HCT116 (cell line): ENCODE data around the gene ROBO1.

Experiments
- POLR2A ChIP-seq: IDR thresholded peaks from 2 replicates; pipeline ENCODE4 v1.7.0; 2011; ENCODE audit warnings: borderline replicate concordance; ENCODE audit not compliant: insufficient read depth, insufficient read length; ENCODE audit errors: extremely low read depth
- SRF ChIP-seq: IDR thresholded peaks from 2 replicates; pipeline ENCODE4 v1.6.1; 2012; ENCODE audit warnings: low read depth
- ZFX ChIP-seq: fragments of 450-650 bp; IDR thresholded peaks from 2 replicates; pipeline ENCODE4 v1.6.1; 2017
- TF ChIP-seq, protein P1 (sequence below), 3 experiments: fragments of 200-600 bp in 1 of 3; sonication (generic) in 1 of 3; IDR thresholded peaks in 2 of 3; conservative IDR thresholded peaks in 1 of 3; 2 replicates each; pipeline ENCODE4 v1.5.1; 2012 to 2017; ENCODE audit warnings: low read depth in 2 of 3, low read length in 2 of 3, antibody characterized with exemption in 1 of 3, borderline replicate concordance in 1 of 3, control low read depth in 1 of 3, mild to moderate bottlenecking in 1 of 3, mixed read lengths in 1 of 3, mixed run types in 1 of 3, moderate library complexity in 1 of 3; ENCODE audit not compliant: insufficient read depth in 1 of 3
- TF ChIP-seq, protein P2 (sequence below): IDR thresholded peaks from 2 replicates; pipeline ENCODE4 v1.6.1; 2012; ENCODE audit warnings: low read depth

DNA sequence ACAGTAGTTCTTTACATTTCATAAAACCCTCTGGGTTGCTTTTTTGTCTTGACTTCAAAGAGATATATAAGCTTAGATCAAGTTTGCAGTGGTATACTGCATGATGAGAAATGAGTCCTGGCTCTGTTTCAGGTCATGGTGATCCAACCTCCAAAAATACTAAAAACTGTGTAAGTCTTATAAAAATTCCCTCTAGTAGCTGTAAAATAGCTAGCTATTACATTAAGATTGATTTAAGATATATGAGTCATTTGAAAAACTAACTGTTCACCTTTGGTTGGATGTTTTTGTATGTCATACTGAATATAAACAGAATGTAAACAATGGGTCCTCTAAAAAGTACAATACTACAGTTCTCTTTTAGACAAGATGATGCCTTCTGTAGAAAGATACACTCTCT lies 879.2 kb downstream of the ROBO1 start:
- TF ChIP-seq, protein P1, sequence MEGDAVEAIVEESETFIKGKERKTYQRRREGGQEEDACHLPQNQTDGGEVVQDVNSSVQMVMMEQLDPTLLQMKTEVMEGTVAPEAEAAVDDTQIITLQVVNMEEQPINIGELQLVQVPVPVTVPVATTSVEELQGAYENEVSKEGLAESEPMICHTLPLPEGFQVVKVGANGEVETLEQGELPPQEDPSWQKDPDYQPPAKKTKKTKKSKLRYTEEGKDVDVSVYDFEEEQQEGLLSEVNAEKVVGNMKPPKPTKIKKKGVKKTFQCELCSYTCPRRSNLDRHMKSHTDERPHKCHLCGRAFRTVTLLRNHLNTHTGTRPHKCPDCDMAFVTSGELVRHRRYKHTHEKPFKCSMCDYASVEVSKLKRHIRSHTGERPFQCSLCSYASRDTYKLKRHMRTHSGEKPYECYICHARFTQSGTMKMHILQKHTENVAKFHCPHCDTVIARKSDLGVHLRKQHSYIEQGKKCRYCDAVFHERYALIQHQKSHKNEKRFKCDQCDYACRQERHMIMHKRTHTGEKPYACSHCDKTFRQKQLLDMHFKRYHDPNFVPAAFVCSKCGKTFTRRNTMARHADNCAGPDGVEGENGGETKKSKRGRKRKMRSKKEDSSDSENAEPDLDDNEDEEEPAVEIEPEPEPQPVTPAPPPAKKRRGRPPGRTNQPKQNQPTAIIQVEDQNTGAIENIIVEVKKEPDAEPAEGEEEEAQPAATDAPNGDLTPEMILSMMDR (IDR thresholded peaks at IDR 0.05 in 2 of 3, conservative IDR thresholded peaks at IDR 0.05 in 1 of 3; ENCODE audit: borderline replicate concordance in 1 of 3, insufficient read depth in 1 of 3, low read depth in 2 of 3, low read length in 2 of 3) = no peak
- no peak for TF ChIP-seq SRF
- no peak for TF ChIP-seq ZFX
- TF ChIP-seq POLR2A = no peak
- TF ChIP-seq, protein P2, sequence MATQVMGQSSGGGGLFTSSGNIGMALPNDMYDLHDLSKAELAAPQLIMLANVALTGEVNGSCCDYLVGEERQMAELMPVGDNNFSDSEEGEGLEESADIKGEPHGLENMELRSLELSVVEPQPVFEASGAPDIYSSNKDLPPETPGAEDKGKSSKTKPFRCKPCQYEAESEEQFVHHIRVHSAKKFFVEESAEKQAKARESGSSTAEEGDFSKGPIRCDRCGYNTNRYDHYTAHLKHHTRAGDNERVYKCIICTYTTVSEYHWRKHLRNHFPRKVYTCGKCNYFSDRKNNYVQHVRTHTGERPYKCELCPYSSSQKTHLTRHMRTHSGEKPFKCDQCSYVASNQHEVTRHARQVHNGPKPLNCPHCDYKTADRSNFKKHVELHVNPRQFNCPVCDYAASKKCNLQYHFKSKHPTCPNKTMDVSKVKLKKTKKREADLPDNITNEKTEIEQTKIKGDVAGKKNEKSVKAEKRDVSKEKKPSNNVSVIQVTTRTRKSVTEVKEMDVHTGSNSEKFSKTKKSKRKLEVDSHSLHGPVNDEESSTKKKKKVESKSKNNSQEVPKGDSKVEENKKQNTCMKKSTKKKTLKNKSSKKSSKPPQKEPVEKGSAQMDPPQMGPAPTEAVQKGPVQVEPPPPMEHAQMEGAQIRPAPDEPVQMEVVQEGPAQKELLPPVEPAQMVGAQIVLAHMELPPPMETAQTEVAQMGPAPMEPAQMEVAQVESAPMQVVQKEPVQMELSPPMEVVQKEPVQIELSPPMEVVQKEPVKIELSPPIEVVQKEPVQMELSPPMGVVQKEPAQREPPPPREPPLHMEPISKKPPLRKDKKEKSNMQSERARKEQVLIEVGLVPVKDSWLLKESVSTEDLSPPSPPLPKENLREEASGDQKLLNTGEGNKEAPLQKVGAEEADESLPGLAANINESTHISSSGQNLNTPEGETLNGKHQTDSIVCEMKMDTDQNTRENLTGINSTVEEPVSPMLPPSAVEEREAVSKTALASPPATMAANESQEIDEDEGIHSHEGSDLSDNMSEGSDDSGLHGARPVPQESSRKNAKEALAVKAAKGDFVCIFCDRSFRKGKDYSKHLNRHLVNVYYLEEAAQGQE = no peak
